NCI-H748 treated with DMSO at 0.1 percent for 48 hours (cell line): Measurements from ENCODE around the gene PTPN5.
"Not testable (repeated sequence)": the region's sequence is repeated elsewhere in the genome, so short reads cannot be mapped to it uniquely, and the experiment has no call there.

Source experiments
- DNase-seq: peaks from one replicate; lab custom pipeline; 2025; lab: John Stamatoyannopoulos, UW

The PTPN5 gene

DNA sequence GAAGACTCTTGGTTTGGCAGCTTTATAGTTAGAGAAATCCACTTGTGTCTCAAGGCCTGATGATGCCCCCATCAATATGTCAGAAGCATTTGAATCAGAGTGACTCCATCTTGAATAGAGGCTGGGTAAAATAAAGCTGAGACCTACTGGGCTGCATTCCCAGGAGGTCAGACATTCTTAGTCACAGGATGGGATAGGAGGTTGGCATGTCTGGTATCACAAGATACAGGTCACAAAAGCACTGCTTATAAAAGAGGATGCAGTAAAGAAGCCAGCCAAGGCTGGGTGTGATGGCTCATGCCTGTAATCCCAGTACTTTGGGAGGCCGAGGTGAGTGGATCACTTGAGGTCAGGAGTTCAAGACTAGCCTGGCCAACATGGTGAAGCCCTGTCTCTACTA is 109.6 kb downstream of the PTPN5 start:
- DNase-seq, result not testable (repeated sequence)
